GM08714 (cell line): Measurements from ENCODE around the gene TFF1.

ENCODE experiments used
- H3K4me3 ChIP-seq: fragments of 200-500 bp; sonication (Bioruptor generic); 2 replicates; pipeline ENCODE4 v1.5.1; 2014; ENCODE audit warnings: mild to moderate bottlenecking, low read length, inconsistent platforms
- ZNF274 ChIP-seq: IDR thresholded peaks from 2 replicates; pipeline ENCODE4 v1.6.1; 2012; ENCODE audit warnings: mild to moderate bottlenecking, low read depth, low read length

TFF1 gene

GRCh38 chr21:42367367-42368165 is 1.2 kb upstream of the TFF1 start:
- no peak overlapping the region for H3K4me3 ChIP-seq
- no peak for TF ChIP-seq ZNF274

- no peak overlapping the region for H3K4me3 ChIP-seq
- no peak for TF ChIP-seq ZNF274
Observed at GRCh38 chr21:42365770-42366169, 565 bp downstream of the TFF1 start.

- no peak overlapping the region for H3K4me3 ChIP-seq
- TF ChIP-seq ZNF274: no peak
Observed at GRCh38 chr21:42364304-42364865, 1.9 kb downstream of the TFF1 start.

GRCh38 chr21:42363312-42363711 is 3.0 kb downstream of the TFF1 start:
- H3K4me3 ChIP-seq: no peak overlapping the region
- no peak for TF ChIP-seq ZNF274

- TF ChIP-seq ZNF274: no peak
- no peak overlapping the region for H3K4me3 ChIP-seq
Observed at GRCh38 chr21:42362700-42363099, 3.6 kb downstream of the TFF1 start.

GRCh38 chr21:42362198-42362597 is 4.1 kb downstream of the TFF1 start:
- no peak overlapping the region for H3K4me3 ChIP-seq
- TF ChIP-seq ZNF274: no peak

GRCh38 chr21:42361286-42361685 is 5.0 kb downstream of the TFF1 start:
- no peak overlapping the region for H3K4me3 ChIP-seq
- no peak for TF ChIP-seq ZNF274

GRCh38 chr21:42360317-42360716 is 6.0 kb downstream of the TFF1 start:
- no peak for TF ChIP-seq ZNF274
- no peak overlapping the region for H3K4me3 ChIP-seq

GRCh38 chr21:42358937-42359336 is 7.4 kb downstream of the TFF1 start:
- no peak for TF ChIP-seq ZNF274
- H3K4me3 ChIP-seq: no peak overlapping the region

GRCh38 chr21:42358261-42358660 is 8.1 kb downstream of the TFF1 start:
- H3K4me3 ChIP-seq: no peak overlapping the region
- no peak for TF ChIP-seq ZNF274

GRCh38 chr21:42357307-42357706 is 9.0 kb downstream of the TFF1 start:
- H3K4me3 ChIP-seq: no peak overlapping the region
- no peak for TF ChIP-seq ZNF274

- H3K4me3 ChIP-seq: no peak overlapping the region
- no peak for TF ChIP-seq ZNF274
Observed at GRCh38 chr21:42356650-42357049, 9.7 kb downstream of the TFF1 start.

- no peak for TF ChIP-seq ZNF274
Observed at GRCh38 chr21:42356046-42356445, 10.3 kb downstream of the TFF1 start.

GRCh38 chr21:42353623-42354022 is 12.7 kb downstream of the TFF1 start:
- no peak for TF ChIP-seq ZNF274
- H3K4me3 ChIP-seq: no peak overlapping the region

More at GRCh38 chr21:42356046-42356445, 10.3 kb downstream of the TFF1 start:
- no peak overlapping the region for H3K4me3 ChIP-seq

GRCh38 chr21:42352441-42353095 is 13.8 kb downstream of the TFF1 start:
- H3K4me3 ChIP-seq: no peak overlapping the region
- no peak for TF ChIP-seq ZNF274
